Peyer's patch (tissue), 4 donors: ENCODE results near the gene GMPS. TPM values are rescaled to one million over a fixed set of nuclear protein-coding genes. Genes with fewer than 3 reads are reported as not detected.
A peak's percentile ranks its signal among the peaks of the same experiment; 100 is the strongest.
"Not testable (repeated sequence)": the region's sequence is repeated elsewhere in the genome, so short reads cannot be mapped to it uniquely, and the experiment has no call there.

Experiments used
- DNase-seq, 3 donors: peaks; one replicate each; pipeline ENCODE4 v3.0.0-alpha.2; 2017 to 2019
- H3K27ac ChIP-seq, 4 donors: fragments of 200-600 bp; sonication (generic); one replicate each; pipeline ENCODE4 v1.5.1; 2016 to 2019
- H3K27me3 ChIP-seq, 2 donors: fragments of 200-600 bp; sonication (generic); one replicate each; pipeline ENCODE4 v1.5.1; 2019
- H3K36me3 ChIP-seq, 3 donors: fragments of 200-600 bp; sonication (generic); one replicate each; pipeline ENCODE4 v1.5.1; 2016 to 2019
- H3K4me1 ChIP-seq, 4 donors: fragments of 200-600 bp; sonication (generic); one replicate each; pipeline ENCODE4 v1.5.1; 2016 to 2019
- H3K4me3 ChIP-seq, 4 donors: fragments of 200-600 bp; sonication (generic); 1 replicate in 3 of 4; 2 replicates in 1 of 4; pipeline ENCODE4 v1.5.1; 2016 to 2019; ENCODE audit warnings: mild to moderate bottlenecking in 1 of 4
- H3K9me3 ChIP-seq, 4 donors: fragments of 200-600 bp; sonication (generic); one replicate each; pipeline ENCODE4 v1.5.1; 2016 to 2019; ENCODE audit warnings: mild to moderate bottlenecking in 1 of 4
- CTCF ChIP-seq, 6 experiments: fragments of 450-650 bp in 4 of 6; fragments of 200-600 bp in 2 of 6; sonication (generic) in 1 of 6; IDR thresholded peaks; one replicate each; pipeline ENCODE4 v1.5.1; 2017 to 2019; ENCODE audit warnings: antibody characterized with exemption in 6 of 6, mild to moderate bottlenecking in 3 of 6, moderate library complexity in 1 of 6
- POLR2A ChIP-seq, 2 donors: fragments of 450-650 bp; IDR thresholded peaks; one replicate each; pipeline ENCODE4 v1.5.1; 2017; ENCODE audit warnings: antibody characterized with exemption in 2 of 2, mild to moderate bottlenecking in 2 of 2, moderate library complexity in 2 of 2
- total RNA-seq, 4 donors: library from RNA; depleted of rRNA; stranded (reverse); fragments of >200 nt; gene quantifications; one replicate each; pipeline ENCODE4 v1.1.0, GENCODE V29; 2016

GMPS gene
- total RNA-seq, 4 donors from 2014 or later, result 12.9 to 72.6 (median 22.2) TPM

GRCh38 chr3:155847993-155848392, 22.5 kb upstream of the GMPS start:
- Histone ChIP-seq H3K27me3 (no peaks in the 10 kb centered on the region), H3K4me1 (peaks cover 0 to 71% (median 14%) of the 10 kb centered on the region in 4 donors)
- TF ChIP-seq CTCF (IDR thresholded peaks at IDR 0.05) (no peak), POLR2A (IDR thresholded peaks at IDR 0.05) (no peak)

GRCh38 chr3:155849404-155849803, 21.0 kb upstream of the GMPS start:
- H3K27me3 ChIP-seq, H3K9me3 ChIP-seq, H3K4me3 ChIP-seq, DNase-seq, H3K36me3 ChIP-seq, H3K27ac ChIP-seq: not testable (repeated sequence)
- H3K4me1 ChIP-seq, result peaks cover 0 to 71% (median 15%) of the 10 kb centered on the region in 4 donors

More at GRCh38 chr3:155847993-155848392, 22.5 kb upstream of the GMPS start:
- H3K4me3 ChIP-seq, result no peak overlapping the region
- no peak overlapping the region for H3K27ac ChIP-seq
- H3K9me3 ChIP-seq, result no peaks in the 10 kb centered on the region
- DNase-seq, result no peak
- H3K36me3 ChIP-seq, result no peaks in the 10 kb centered on the region

- peak overlapping the region in 3 of 4 donors; percentile 78 to 85 (median 84) for H3K4me3 ChIP-seq
- peaks cover 0 to 56% (median 13%) of the 10 kb centered on the region in 4 donors for H3K4me1 ChIP-seq
These were observed 18.1 kb upstream of the GMPS start for GRCh38 chr3:155852341-155852740.

GRCh38 chr3:155853214-155854140, 17.0 kb upstream of the GMPS start:
- no peaks in the 10 kb centered on the region for H3K27me3 ChIP-seq
- H3K4me1 ChIP-seq, result peaks cover 0 to 46% (median 13%) of the 10 kb centered on the region in 4 donors
- no peaks in the 10 kb centered on the region for H3K36me3 ChIP-seq
- peak overlapping the region; percentile 78 to 89 (median 84) for H3K4me3 ChIP-seq
- peak in 1 of 3 donors; percentile 55 for DNase-seq
- no peak for TF ChIP-seq POLR2A (IDR thresholded peaks at IDR 0.05)
- TF ChIP-seq CTCF (IDR thresholded peaks at IDR 0.05), result peak in 3 of 6 experiments; percentile 8 to 30 (median 26)
- peak overlapping the region; percentile 86 to 98 (median 90) for H3K27ac ChIP-seq
- H3K9me3 ChIP-seq, result no peaks in the 10 kb centered on the region

More at GRCh38 chr3:155852341-155852740, 18.1 kb upstream of the GMPS start:
- H3K27ac ChIP-seq, result no peak overlapping the region
- TF ChIP-seq POLR2A (IDR thresholded peaks at IDR 0.05), result no peak
- no peak for TF ChIP-seq CTCF (IDR thresholded peaks at IDR 0.05)
- H3K9me3 ChIP-seq, result no peaks in the 10 kb centered on the region
- DNase-seq, result no peak
- H3K27me3 ChIP-seq, result no peaks in the 10 kb centered on the region
- no peaks in the 10 kb centered on the region for H3K36me3 ChIP-seq

- H3K27me3 ChIP-seq, result no peaks in the 10 kb centered on the region
- H3K9me3 ChIP-seq, result no peaks in the 10 kb centered on the region
- DNase-seq, result peak; percentile 98 to 100 (median 100)
- H3K27ac ChIP-seq, result peak within 1 kb of the TSS; percentile 86 to 98 (median 90)
- TF ChIP-seq POLR2A (IDR thresholded peaks at IDR 0.05) (peak; percentile 71 to 81), CTCF (IDR thresholded peaks at IDR 0.05) (no peak)
- H3K36me3 ChIP-seq, result no peaks in the 10 kb centered on the region
- H3K4me1 ChIP-seq, result peaks cover 0 to 37% (median 13%) of the 10 kb centered on the region in 4 donors
- H3K4me3 ChIP-seq, result peak within 1 kb of the TSS; percentile 78 to 89 (median 84)
These were observed 16.1 kb upstream of the GMPS start, which contains the start of gene SLC33A1 for GRCh38 chr3:155854141-155854940. Gene SLC33A1 (minus strand): TSS chr3:155854427. CDS start chr3:155853997, 430 bp downstream.
